Activated T-helper 1 cell treated with anti-CD3 and anti-CD28 coated beads, Interleukin-12 subunit alpha, Interleukin-12 subunit beta, Interleukin-2, Interleukin-4 antibody, amounts not matched to agents 30 ng/mL and 10 ng/mL and 1 ng/mL, durations not matched to agents 14 hours and 24 hours and 36 hours (primary cell): ENCODE measurements around the gene REEP1. TPM values are rescaled to one million over a fixed set of nuclear protein-coding genes. Genes with fewer than 3 reads are reported as not detected.
"Not testable (repeated sequence)": the region's sequence is repeated elsewhere in the genome, so short reads cannot be mapped to it uniquely, and the experiment has no call there.

Source experiments
- DNase-seq: peaks from one replicate; pipeline ENCODE4 v3.0.0; 2021; ENCODE audit warnings: low spot score
- H3K27ac Mint-ChIP-seq: one replicate; pipeline ENCODE4 v1.8.0; 2021; ENCODE audit warnings: mild to moderate bottlenecking, mixed read lengths
- H3K27me3 Mint-ChIP-seq: one replicate; pipeline ENCODE4 v1.8.0; 2022; ENCODE audit warnings: mild to moderate bottlenecking, moderate library complexity, mixed read lengths; ENCODE audit not compliant: insufficient read depth
- H3K36me3 Mint-ChIP-seq: one replicate; pipeline ENCODE4 v1.8.0; 2021; ENCODE audit warnings: low read depth, mixed read lengths
- H3K4me1 Mint-ChIP-seq: one replicate; pipeline ENCODE4 v1.8.0; 2021; ENCODE audit warnings: low read depth, mixed read lengths
- H3K4me3 Mint-ChIP-seq: one replicate; pipeline ENCODE4 v1.8.0; 2021; ENCODE audit warnings: mild to moderate bottlenecking, moderate library complexity, mixed read lengths
- H3K9me3 Mint-ChIP-seq: one replicate; pipeline ENCODE4 v1.8.0; 2021; ENCODE audit warnings: mixed read lengths
- intact Hi-C: fragments of 100-400 bp; cut with micrococcal nuclease; formaldehyde crosslinking; loops from one replicate; pipeline ENCODE4 v1.15.1; 2024
- total RNA-seq: library from RNA; stranded (reverse); gene quantifications from 2 replicates; pipeline ENCODE4 v1.2.3, GENCODE V29; 2022

REEP1 gene
- total RNA-seq, 1 donor from 2014 or later: 0.26 TPM

DNA sequence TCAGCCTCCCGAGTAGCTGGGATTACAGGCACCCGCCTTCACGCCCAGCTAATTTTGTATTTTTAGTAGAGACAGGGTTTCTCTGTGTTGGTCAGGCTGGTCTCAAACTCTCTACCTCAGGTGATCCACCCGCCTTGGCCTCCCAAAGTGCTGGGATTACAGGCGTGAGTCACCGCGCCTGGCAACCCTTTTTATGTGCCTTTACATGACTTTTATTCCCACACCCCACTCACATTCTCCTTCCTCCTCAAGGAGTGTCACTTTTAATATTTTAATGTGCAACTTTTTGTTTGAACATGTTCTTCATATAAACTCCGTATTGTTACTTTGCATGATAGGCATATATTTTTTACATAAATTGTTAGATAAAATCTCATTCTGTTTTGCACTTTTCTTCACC is 108.9 kb downstream of the REEP1 start:
- H3K27me3 Mint-ChIP-seq, H3K27ac Mint-ChIP-seq, intact Hi-C loops, H3K36me3 Mint-ChIP-seq, H3K4me3 Mint-ChIP-seq, H3K9me3 Mint-ChIP-seq, DNase-seq: not testable (repeated sequence)
- H3K4me1 Mint-ChIP-seq: peaks cover 20% of the 10 kb centered on the region

DNA sequence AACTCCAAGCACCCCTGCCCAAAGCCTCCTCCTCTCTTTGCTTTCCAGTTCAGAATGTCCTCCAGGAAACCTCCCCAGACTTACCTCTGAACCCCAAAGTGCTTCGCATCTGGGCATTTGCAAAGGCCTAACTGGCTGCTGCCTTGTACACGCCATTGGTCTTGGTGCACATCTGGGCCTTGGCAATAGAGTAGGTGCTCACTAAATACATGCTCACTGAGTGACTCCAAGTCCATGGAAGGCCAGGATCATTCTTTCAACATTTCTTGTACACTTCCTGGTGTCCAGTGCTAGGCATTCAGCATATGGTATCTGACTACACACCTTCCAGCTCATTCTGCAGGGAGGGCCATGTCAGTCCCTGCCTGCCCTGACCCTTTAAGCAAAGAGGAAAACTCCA is 109.7 kb downstream of the REEP1 start:
- DNase-seq: no peak
- Mint-ChIP-seq H3K36me3 (no peaks in the 10 kb centered on the region), H3K4me1 (peaks cover 22% of the 10 kb centered on the region), H3K27me3 (no peaks in the 10 kb centered on the region), H3K4me3 (no peak overlapping the region), H3K9me3 (no peaks in the 10 kb centered on the region), H3K27ac (no peak overlapping the region)
- intact Hi-C loops: no loop called here

- intact Hi-C loops: no loop called here
- H3K27me3 Mint-ChIP-seq: no peaks in the 10 kb centered on the region
- no peak for DNase-seq
- H3K4me3 Mint-ChIP-seq: no peak overlapping the region
- no peak overlapping the region for H3K27ac Mint-ChIP-seq
- peaks cover 22% of the 10 kb centered on the region for H3K4me1 Mint-ChIP-seq
- no peaks in the 10 kb centered on the region for H3K36me3 Mint-ChIP-seq
- no peaks in the 10 kb centered on the region for H3K9me3 Mint-ChIP-seq
Measured at GRCh38 chr2:86226636-86227520, 110.5 kb downstream of the REEP1 start.

DNA sequence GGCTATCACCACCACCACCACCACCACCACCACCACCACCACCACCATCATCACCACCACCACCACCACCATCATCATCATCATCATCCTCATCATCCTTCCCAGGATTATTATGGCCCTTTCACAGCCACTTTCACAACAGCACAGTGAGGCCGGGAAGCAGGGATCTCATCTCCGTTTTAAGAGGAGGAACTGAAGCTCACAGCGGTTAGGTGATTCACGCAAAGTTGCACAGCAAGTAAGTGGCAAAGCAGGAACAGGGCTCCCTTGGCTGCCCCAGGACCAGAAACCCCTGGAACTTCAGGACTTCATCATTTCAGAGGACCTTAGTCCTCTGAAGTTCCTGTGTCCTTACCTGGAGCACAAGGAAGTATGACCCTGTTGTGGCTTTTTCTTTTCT is 111.4 kb downstream of the REEP1 start:
- H3K4me3 Mint-ChIP-seq: no peak overlapping the region
- no peak for DNase-seq
- no peaks in the 10 kb centered on the region for H3K9me3 Mint-ChIP-seq
- peaks cover 28% of the 10 kb centered on the region for H3K4me1 Mint-ChIP-seq
- peak overlapping the region; percentile 16 for H3K27ac Mint-ChIP-seq
- no peaks in the 10 kb centered on the region for H3K27me3 Mint-ChIP-seq
- intact Hi-C loops: no loop called here
- no peaks in the 10 kb centered on the region for H3K36me3 Mint-ChIP-seq

DNA sequence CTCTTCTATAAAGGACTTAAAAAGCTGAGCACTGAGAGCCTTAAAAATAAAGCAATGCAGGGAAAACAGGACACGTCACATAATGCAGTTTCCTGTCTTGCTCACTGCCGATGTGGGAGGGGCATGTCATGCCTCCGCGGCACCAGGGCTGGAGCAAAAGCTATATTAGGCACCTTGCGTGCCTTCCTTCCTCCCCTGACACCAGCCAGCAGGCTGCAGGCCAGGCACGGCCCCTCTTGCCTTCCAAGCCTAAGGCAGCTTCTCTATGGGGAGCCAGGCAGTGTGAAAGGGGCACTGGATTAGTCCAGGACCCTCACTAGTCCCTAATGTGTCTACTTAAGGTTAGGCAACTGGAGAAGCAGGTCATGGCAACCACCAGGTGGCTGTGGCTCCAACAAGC is 111.8 kb downstream of the REEP1 start:
- H3K4me3 Mint-ChIP-seq: no peak overlapping the region
- H3K27me3 Mint-ChIP-seq: no peaks in the 10 kb centered on the region
- intact Hi-C loops: loop anchor here (1.0 kb wide), 1 partner anchor 13 kb away; no protein-coding TSS in a partner anchor
- no peaks in the 10 kb centered on the region for H3K36me3 Mint-ChIP-seq
- H3K9me3 Mint-ChIP-seq: no peaks in the 10 kb centered on the region
- peak; percentile 54 for DNase-seq
- peaks cover 31% of the 10 kb centered on the region for H3K4me1 Mint-ChIP-seq
- peak overlapping the region; percentile 86 for H3K27ac Mint-ChIP-seq

- Mint-ChIP-seq H3K27ac (peak overlapping the region; percentile 86), H3K9me3 (no peaks in the 10 kb centered on the region), H3K27me3 (no peaks in the 10 kb centered on the region), H3K4me1 (peaks cover 31% of the 10 kb centered on the region), H3K4me3 (no peak overlapping the region), H3K36me3 (no peaks in the 10 kb centered on the region)
- DNase-seq: no peak
- intact Hi-C loops: loop anchor here (1.0 kb wide), 1 partner anchor 14 kb away; no protein-coding TSS in a partner anchor
Measured at GRCh38 chr2:86224645-86225355, 112.6 kb downstream of the REEP1 start.

DNA sequence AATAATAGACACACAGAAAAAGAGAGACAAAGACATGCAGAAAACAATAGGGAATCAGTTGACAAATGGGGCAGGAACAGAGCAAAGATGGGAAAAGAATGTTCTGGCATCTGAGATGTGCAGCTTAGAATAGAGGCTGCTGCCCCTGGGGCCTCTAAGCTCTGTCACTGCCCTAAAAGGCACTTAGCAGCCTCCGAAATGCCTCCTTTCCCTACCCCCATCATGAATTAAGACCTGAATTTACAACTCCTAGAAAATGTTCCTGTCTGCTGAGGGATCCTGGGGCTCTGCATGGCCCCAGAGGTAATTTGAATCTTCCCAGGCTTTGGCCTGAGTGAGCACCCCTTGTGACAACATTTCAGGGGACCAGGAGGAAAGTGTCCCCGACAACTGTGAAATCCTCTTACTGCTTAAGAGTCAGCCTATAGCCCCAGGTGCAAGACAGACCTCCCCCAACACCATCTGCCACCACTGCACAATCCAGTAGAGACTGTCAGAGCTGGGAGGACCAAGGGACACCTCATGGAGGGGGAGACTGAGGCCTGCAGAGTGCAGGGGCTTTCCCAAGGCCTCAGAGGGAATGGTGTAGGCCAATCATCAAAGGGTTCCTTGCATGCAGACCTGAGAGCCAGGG is 113.4 kb downstream of the REEP1 start:
- Mint-ChIP-seq H3K36me3 (no peaks in the 10 kb centered on the region), H3K9me3 (no peaks in the 10 kb centered on the region), H3K27ac (no peak overlapping the region), H3K4me1 (peaks cover 31% of the 10 kb centered on the region), H3K4me3 (no peak overlapping the region), H3K27me3 (no peaks in the 10 kb centered on the region)
- intact Hi-C loops: no loop called here
- no peak for DNase-seq

GRCh38 chr2:86223140-86223926 is 114.1 kb downstream of the REEP1 start:
- DNase-seq: no peak
- Mint-ChIP-seq H3K4me3 (no peak overlapping the region), H3K4me1 (peaks cover 38% of the 10 kb centered on the region), H3K27me3 (no peaks in the 10 kb centered on the region), H3K27ac (no peak overlapping the region), H3K36me3 (no peaks in the 10 kb centered on the region), H3K9me3 (peaks cover under 1% of the 10 kb centered on the region)
- intact Hi-C loops: no loop called here

DNA sequence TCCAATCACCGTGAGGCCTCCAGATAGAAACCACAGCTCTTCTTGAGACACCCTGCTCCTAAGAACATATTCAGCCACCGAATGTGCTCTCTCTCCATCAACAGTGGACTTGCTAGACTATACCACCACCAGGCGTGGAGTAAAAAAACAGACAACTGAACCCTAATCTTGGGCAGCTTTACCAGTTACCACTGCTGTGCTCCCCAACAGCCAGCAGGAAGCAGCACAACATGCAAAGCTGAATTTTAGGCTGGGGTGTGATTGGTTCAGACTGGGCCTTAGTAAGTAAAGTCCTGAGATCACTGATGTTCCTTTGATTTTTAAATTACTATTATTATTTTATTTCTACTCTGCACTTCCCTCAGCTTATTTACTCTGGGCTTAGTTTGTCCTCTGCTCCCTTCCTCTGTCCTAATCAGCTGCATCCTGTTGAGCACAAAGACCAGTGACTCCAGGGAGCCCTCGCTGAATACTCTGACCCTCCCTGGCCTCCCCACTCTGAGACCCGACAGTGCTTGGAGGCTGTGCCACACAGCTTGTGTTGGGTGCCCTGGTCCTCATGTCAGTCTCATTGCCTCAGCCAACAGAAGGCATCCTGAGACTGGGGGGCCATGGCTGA is 116.3 kb downstream of the REEP1 start:
- intact Hi-C loops: loop anchor here (1.0 kb wide), 2 partner anchors 76 to 147 kb away; no protein-coding TSS in a partner anchor
- no peaks in the 10 kb centered on the region for H3K27me3 Mint-ChIP-seq
- peaks cover 7% of the 10 kb centered on the region for H3K36me3 Mint-ChIP-seq
- peaks cover 51% of the 10 kb centered on the region for H3K4me1 Mint-ChIP-seq
- peak; percentile 20 for DNase-seq
- peaks cover 8% of the 10 kb centered on the region for H3K9me3 Mint-ChIP-seq
- no peak overlapping the region for H3K4me3 Mint-ChIP-seq
- no peak overlapping the region for H3K27ac Mint-ChIP-seq

DNA sequence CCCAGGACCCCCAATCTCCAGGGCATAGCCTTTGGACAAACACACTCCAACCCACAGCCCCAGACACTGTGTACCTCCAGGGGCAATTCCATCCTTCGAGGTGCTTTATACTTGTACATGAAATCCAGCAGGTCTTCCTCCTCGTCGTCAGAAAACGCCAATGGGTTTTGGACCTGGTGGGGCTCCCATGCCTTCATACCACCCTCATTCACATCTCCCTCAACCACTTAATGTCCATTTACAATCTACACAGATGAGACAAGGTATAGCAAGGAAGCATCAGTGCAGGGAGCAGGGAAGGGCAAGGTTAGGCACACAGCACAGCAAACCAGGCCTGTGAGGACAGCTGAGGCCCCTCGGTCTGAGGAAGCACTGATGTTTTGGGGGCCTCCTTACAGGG is 117.5 kb downstream of the REEP1 start:
- Mint-ChIP-seq H3K4me1 (peaks cover 44% of the 10 kb centered on the region), H3K27ac (no peak overlapping the region), H3K9me3 (peaks cover 8% of the 10 kb centered on the region), H3K36me3 (peaks cover 7% of the 10 kb centered on the region), H3K4me3 (no peak overlapping the region), H3K27me3 (no peaks in the 10 kb centered on the region)
- intact Hi-C loops: no loop called here
- no peak for DNase-seq

GRCh38 chr2:86218124-86218523 is 119.3 kb downstream of the REEP1 start:
- peaks cover 8% of the 10 kb centered on the region for H3K36me3 Mint-ChIP-seq

More at GRCh38 chr2:86218124-86218523, 119.3 kb downstream of the REEP1 start:
- no peak overlapping the region for H3K4me3 Mint-ChIP-seq
- no peak for DNase-seq
- H3K27ac Mint-ChIP-seq: no peak overlapping the region
- intact Hi-C loops: no loop called here
- H3K27me3 Mint-ChIP-seq: no peaks in the 10 kb centered on the region
- peaks cover 8% of the 10 kb centered on the region for H3K9me3 Mint-ChIP-seq
- peaks cover 30% of the 10 kb centered on the region for H3K4me1 Mint-ChIP-seq
